Caco-2 (cell line): ENCODE measurements around the gene BTBD18. TPM values are rescaled to one million over a fixed set of nuclear protein-coding genes. Genes with fewer than 3 reads are reported as not detected.

Experiments used
- BruUV-seq: library from RNA; stranded (reverse); fragments of 400-500 nt; replicated peaks from 2 replicates; lab custom pipeline; 2021; lab: Mats Ljungman, UMichigan
- CTCF ChIA-PET: fragments of 300-600 bp; sonication (Branson Sonifier 250); formaldehyde crosslinking; loops from one replicate; lab custom pipeline; 2022; ENCODE audit warnings: antibody characterized with exemption; lab: Charles Lee
- POLR2A ChIA-PET: fragments of 300-600 bp; sonication (Branson Sonifier 250); formaldehyde crosslinking; loops from one replicate; lab custom pipeline; 2022; ENCODE audit warnings: antibody characterized with exemption; lab: Charles Lee
- DNase-seq, 2 experiments: peaks; one replicate each; pipeline versions ENCODE4 v3.0.0 to v3.0.0-alpha.2; 2020 to 2022
- H3K27me3 ChIP-seq: replicated peaks from 2 replicates; pipeline ENCODE4 v1.6.0; 2011; ENCODE audit warnings: low read length; ENCODE audit not compliant: control insufficient read depth, insufficient read depth
- H3K36me3 ChIP-seq: 2 replicates; pipeline ENCODE4 v1.5.1; 2011; ENCODE audit warnings: low read length; ENCODE audit not compliant: control insufficient read depth, insufficient read depth
- H3K4me1 ChIP-seq: fragments of 250-450 bp; sonication (Bioruptor Pico); 2 replicates; pipeline ENCODE4 v1.5.1; 2020; ENCODE audit warnings: mild to moderate bottlenecking
- H3K4me3 ChIP-seq: 2 replicates; pipeline ENCODE4 v1.5.1; 2011; ENCODE audit warnings: low read depth, mild to moderate bottlenecking, control low read depth, low read length
- H3K9me3 ChIP-seq: fragments of 250-450 bp; sonication (Bioruptor Pico); 2 replicates; pipeline ENCODE4 v1.5.1; 2020; ENCODE audit warnings: mild to moderate bottlenecking, moderate library complexity
- H3K27ac Mint-ChIP-seq: one replicate; pipeline ENCODE4 v1.8.0; 2022; ENCODE audit warnings: mixed read lengths; ENCODE audit not compliant: unreplicated experiment
- H3K27me3 Mint-ChIP-seq: one replicate; pipeline ENCODE4 v1.8.0; 2022; ENCODE audit warnings: mixed read lengths; ENCODE audit not compliant: insufficient read depth, unreplicated experiment
- H3K36me3 Mint-ChIP-seq: one replicate; pipeline ENCODE4 v1.8.0; 2022; ENCODE audit warnings: mild to moderate bottlenecking, mixed read lengths; ENCODE audit not compliant: insufficient read depth, unreplicated experiment
- H3K4me1 Mint-ChIP-seq: one replicate; pipeline ENCODE4 v1.8.0; 2022; ENCODE audit warnings: low read depth, mixed read lengths; ENCODE audit not compliant: unreplicated experiment
- H3K4me3 Mint-ChIP-seq: one replicate; pipeline ENCODE4 v1.8.0; 2022; ENCODE audit warnings: mild to moderate bottlenecking, moderate library complexity, mixed read lengths; ENCODE audit not compliant: unreplicated experiment
- H3K9me3 Mint-ChIP-seq: one replicate; pipeline ENCODE4 v1.8.0; 2022; ENCODE audit warnings: mixed read lengths; ENCODE audit not compliant: unreplicated experiment
- CTCF ChIP-seq, 2 experiments: fragments of 200-600 bp in 1 of 2; IDR thresholded peaks; 1 replicate in 1 of 2; 2 replicates in 1 of 2; pipeline versions ENCODE4 v1.5.1 to v1.8.0; 2011 to 2022; ENCODE audit warnings: antibody characterized with exemption in 1 of 2, control low read depth in 1 of 2, inconsistent platforms in 1 of 2, low read depth in 1 of 2, low read length in 1 of 2, mild to moderate bottlenecking in 1 of 2, moderate library complexity in 1 of 2; ENCODE audit not compliant: insufficient read depth in 1 of 2, severe bottlenecking in 1 of 2, unreplicated experiment in 1 of 2
- intact Hi-C: fragments of 100-400 bp; cut with micrococcal nuclease; formaldehyde crosslinking; loops from one replicate; pipeline ENCODE4 v1.10.0; 2022; ENCODE audit not compliant: unreplicated experiment
- total RNA-seq: library from RNA; stranded (reverse); gene quantifications from 2 replicates; pipeline ENCODE4 v1.2.3, GENCODE V29; 2022

Gene BTBD18
- total RNA-seq, 1 experiment from 2014 or later, result not detected

GRCh38 chr11:57787006-57787604 is 35.5 kb upstream of the BTBD18 start:
- H3K36me3 ChIP-seq, result peaks cover 5% of the 10 kb centered on the region; the same call in 1 of the 2 replicates
- H3K27ac Mint-ChIP-seq, result peak overlapping the region; percentile 86
- no peaks in the 10 kb centered on the region for H3K27me3 ChIP-seq
- no peak for TF ChIP-seq CTCF (IDR thresholded peaks at IDR 0.05; ENCODE audit: insufficient read depth in 1 of 2, low read depth in 1 of 2, low read length in 1 of 2, severe bottlenecking in 1 of 2, unreplicated experiment in 1 of 2)
- peaks cover 95% of the 10 kb centered on the region for H3K4me1 ChIP-seq
- ChIA-PET CTCF (interaction anchor here (0.9 to 2.5 kb wide), 3 partner anchors 10 to 13 kb away, joined by 5 to 20 read pairs (median 6); no protein-coding TSS in a partner anchor), POLR2A (interaction anchor here (1.5 kb wide), 3 partner anchors 8 to 26 kb away, joined by 9 to 27 read pairs (median 16); partner anchors contain the start of gene CTNND1)
- intact Hi-C loops, result no loop called here
- peaks cover 44% of the 10 kb centered on the region for H3K4me1 Mint-ChIP-seq
- no peaks in the 10 kb centered on the region for H3K9me3 Mint-ChIP-seq
- no TSS peak for BruUV-seq
- no peaks in the 10 kb centered on the region for H3K9me3 ChIP-seq
- no peaks in the 10 kb centered on the region for H3K27me3 Mint-ChIP-seq
- no peak for DNase-seq
- peaks cover 67% of the 10 kb centered on the region for H3K36me3 Mint-ChIP-seq
- no peak overlapping the region for H3K4me3 ChIP-seq
- peak overlapping the region; percentile 64 for H3K4me3 Mint-ChIP-seq

- no peak for TF ChIP-seq CTCF (IDR thresholded peaks at IDR 0.05; ENCODE audit: insufficient read depth in 1 of 2, low read depth in 1 of 2, low read length in 1 of 2, severe bottlenecking in 1 of 2, unreplicated experiment in 1 of 2)
- Mint-ChIP-seq H3K27me3 (no peaks in the 10 kb centered on the region), H3K4me3 (no peak overlapping the region), H3K36me3 (peaks cover 67% of the 10 kb centered on the region), H3K27ac (peak overlapping the region; percentile 86), H3K4me1 (peaks cover 47% of the 10 kb centered on the region), H3K9me3 (no peaks in the 10 kb centered on the region)
- ChIA-PET POLR2A (interaction anchor here (0.7 kb wide), 1 partner anchor 8 kb away, joined by 5 read pairs; no protein-coding TSS in a partner anchor), CTCF (no interaction called here)
- BruUV-seq, result no TSS peak
- H3K4me1 ChIP-seq, result peaks cover 91% of the 10 kb centered on the region
- H3K36me3 ChIP-seq, result peaks cover under 1% of the 10 kb centered on the region; the same call in 1 of the 2 replicates
- no peaks in the 10 kb centered on the region for H3K27me3 ChIP-seq
- intact Hi-C loops, result no loop called here
- no peak overlapping the region for H3K4me3 ChIP-seq
- no peaks in the 10 kb centered on the region for H3K9me3 ChIP-seq
- no peak for DNase-seq
Measured at GRCh38 chr11:57786436-57786835, 34.8 kb upstream of the BTBD18 start.

GRCh38 chr11:57785072-57785471 is 33.5 kb upstream of the BTBD18 start:
- Histone ChIP-seq H3K4me1 (peaks cover 94% of the 10 kb centered on the region), H3K27me3 (no peaks in the 10 kb centered on the region), H3K9me3 (no peaks in the 10 kb centered on the region), H3K4me3 (no peak overlapping the region), H3K36me3 (no peaks in the 10 kb centered on the region)
- no peak overlapping the region for H3K27ac Mint-ChIP-seq
- H3K27me3 Mint-ChIP-seq, result no peaks in the 10 kb centered on the region
- H3K4me1 Mint-ChIP-seq, result peaks cover 59% of the 10 kb centered on the region
- no peaks in the 10 kb centered on the region for H3K9me3 Mint-ChIP-seq
- DNase-seq, result no peak
- intact Hi-C loops, result no loop called here
- no peak overlapping the region for H3K4me3 Mint-ChIP-seq
- H3K36me3 Mint-ChIP-seq, result peaks cover 62% of the 10 kb centered on the region
- POLR2A ChIA-PET, result interaction anchor here (0.6 to 1.0 kb wide), 2 partner anchors 9 to 24 kb away, joined by 3 read pairs; partner anchors contain the start of gene CTNND1
- no TSS peak for BruUV-seq
- TF ChIP-seq CTCF (IDR thresholded peaks at IDR 0.05; ENCODE audit: insufficient read depth in 1 of 2, low read depth in 1 of 2, low read length in 1 of 2, severe bottlenecking in 1 of 2, unreplicated experiment in 1 of 2), result no peak
- CTCF ChIA-PET, result no interaction called here
